Lower lobe of right lung (tissue), 2 donors: Measurements from ENCODE around the gene ZFYVE1. TPM values are rescaled to one million over a fixed set of nuclear protein-coding genes. Genes with fewer than 3 reads are reported as not detected.

Source experiments
- ATAC-seq, 2 donors: fragments of 200-7000 bp; cut with Tn5 transposase; one replicate each; pipeline ENCODE4 v1.9.1; 2020 to 2022; ENCODE audit warnings: mild to moderate bottlenecking in 2 of 2, moderate library complexity in 2 of 2
- DNase-seq: peaks from one replicate; pipeline ENCODE4 v3.0.0-alpha.2; 2020
- H3K27ac ChIP-seq: fragments of 200-600 bp; one replicate; pipeline ENCODE4 v1.8.0; 2022
- H3K27me3 ChIP-seq: fragments of 200-600 bp; one replicate; pipeline ENCODE4 v1.8.0; 2022; ENCODE audit warnings: low read depth
- H3K36me3 ChIP-seq: fragments of 200-600 bp; one replicate; pipeline ENCODE4 v1.8.0; 2022; ENCODE audit warnings: mild to moderate bottlenecking
- H3K4me1 ChIP-seq: fragments of 200-600 bp; one replicate; pipeline ENCODE4 v1.8.0; 2022
- H3K4me3 ChIP-seq: fragments of 200-600 bp; one replicate; pipeline ENCODE4 v1.8.0; 2022; ENCODE audit warnings: mild to moderate bottlenecking
- H3K9me3 ChIP-seq: fragments of 200-600 bp; one replicate; pipeline ENCODE4 v1.8.0; 2022
- CTCF ChIP-seq: fragments of 200-600 bp; IDR thresholded peaks from one replicate; pipeline ENCODE4 v1.8.0; 2022; ENCODE audit warnings: antibody characterized with exemption, mild to moderate bottlenecking
- intact Hi-C: fragments of 100-400 bp; cut with DNase I; formaldehyde crosslinking; loops from one replicate; pipeline ENCODE4 v1.11.0; 2022
- total RNA-seq: library from RNA; stranded (reverse); fragmentation: NEBNext Ultra II Directional; extraction: Animal tissue kit (Norgen Biotek cat#: 25700); gene quantifications from one replicate; pipeline ENCODE4 v1.2.1, GENCODE V29; 2021
- donor health status: DM: no; HTN: yes; CAD: no; lungs with severe emphysema.

The ZFYVE1 gene
- total RNA-seq, 1 donor from 2014 or later: 20.1 TPM

DNA sequence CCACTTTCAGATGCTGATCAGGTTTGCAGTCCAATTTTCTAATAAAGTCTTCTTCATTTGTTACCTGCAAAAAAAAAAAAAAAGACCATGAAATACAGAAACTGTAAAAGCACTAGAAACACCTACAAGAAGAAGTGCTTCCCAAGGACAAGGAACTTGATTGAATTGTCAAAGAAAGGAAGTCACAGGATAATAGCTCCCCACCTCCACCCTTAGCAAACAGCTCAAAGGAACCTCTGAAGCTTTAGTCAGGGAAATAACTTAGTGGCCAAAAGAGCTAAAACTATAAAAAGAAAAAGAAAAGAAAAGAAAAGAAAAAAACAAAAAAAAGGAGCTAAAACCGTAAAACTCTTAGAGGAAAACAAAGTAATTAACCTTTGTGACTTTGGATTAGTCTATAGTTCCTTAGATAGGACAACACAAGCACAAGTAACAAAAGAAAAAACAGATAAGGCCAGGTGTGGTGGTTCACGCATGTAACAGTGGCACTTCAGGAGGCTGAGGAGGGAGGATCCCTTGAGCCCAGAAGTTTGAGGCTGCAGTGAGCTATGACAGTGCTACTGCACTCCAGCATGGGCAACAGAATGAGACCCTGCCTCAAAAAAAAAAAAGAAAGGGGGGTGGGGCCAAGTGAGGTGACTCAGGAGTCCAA, 28.5 kb downstream of the ZFYVE1 start:
- ATAC-seq (no peak), DNase-seq (no peak)
- Histone ChIP-seq H3K36me3 (peaks cover 57% of the 10 kb centered on the region), H3K9me3 (no peaks in the 10 kb centered on the region), H3K27me3 (no peaks in the 10 kb centered on the region), H3K27ac (no peak overlapping the region), H3K4me1 (no peaks in the 10 kb centered on the region), H3K4me3 (no peak overlapping the region)
- no peak for TF ChIP-seq CTCF
- intact Hi-C loops: no loop called here

DNA sequence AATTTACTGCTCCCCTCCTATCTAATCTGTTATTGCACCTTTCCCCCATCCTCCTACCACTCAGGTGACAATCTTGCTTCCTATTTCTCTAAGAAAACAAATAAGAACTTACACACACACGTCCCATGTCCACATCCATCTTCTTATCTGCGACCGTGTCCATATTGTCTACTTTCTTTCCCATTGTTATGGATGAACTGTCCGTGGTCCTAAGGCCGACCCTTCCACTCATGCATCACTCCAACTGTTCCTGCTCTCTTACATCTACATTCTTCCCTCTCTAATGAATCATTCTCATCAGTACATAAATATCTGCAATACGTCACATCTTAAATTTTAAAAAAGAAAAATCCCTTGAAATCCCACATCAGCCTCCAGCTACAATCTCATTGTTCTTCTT, 30.0 kb downstream of the ZFYVE1 start:
- TF ChIP-seq CTCF: no peak
- intact Hi-C loops: no loop called here
- Histone ChIP-seq H3K27ac (no peak overlapping the region), H3K27me3 (no peaks in the 10 kb centered on the region), H3K9me3 (no peaks in the 10 kb centered on the region), H3K36me3 (peaks cover 70% of the 10 kb centered on the region), H3K4me3 (no peak overlapping the region), H3K4me1 (no peaks in the 10 kb centered on the region)
- no peak for DNase-seq
- ATAC-seq: no peak

- no peaks in the 10 kb centered on the region for H3K4me1 ChIP-seq
- no peak for TF ChIP-seq CTCF
- H3K36me3 ChIP-seq: peaks cover 67% of the 10 kb centered on the region
- H3K9me3 ChIP-seq: no peaks in the 10 kb centered on the region
- no peak overlapping the region for H3K4me3 ChIP-seq
- DNase-seq: no peak
- no peaks in the 10 kb centered on the region for H3K27me3 ChIP-seq
- ATAC-seq: no peak
- intact Hi-C loops: no loop called here
- no peak overlapping the region for H3K27ac ChIP-seq
Observed at GRCh38 chr14:72990171-72990570, 36.7 kb downstream of the ZFYVE1 start.

DNA sequence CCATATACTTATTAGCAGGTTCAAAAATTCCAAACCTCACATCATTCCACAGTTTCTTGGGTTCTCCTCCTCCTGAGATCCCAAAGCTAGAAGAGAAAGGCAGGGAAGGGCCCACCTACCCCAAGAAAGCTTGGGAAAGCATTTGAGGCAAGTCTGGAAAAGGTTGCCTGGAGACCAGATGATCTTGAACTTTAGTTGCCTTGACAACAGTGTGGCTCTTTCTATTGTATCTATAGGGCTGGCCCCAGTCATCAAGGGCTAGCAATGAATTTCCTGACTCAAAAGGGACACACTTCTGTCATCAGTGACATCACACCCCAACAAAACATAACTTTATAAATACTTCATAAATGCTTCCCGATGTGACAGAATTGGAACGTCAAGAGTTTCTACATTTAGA, 40.0 kb downstream of the ZFYVE1 start:
- no peak for DNase-seq

GRCh38 chr14:72986214-72986613, 40.7 kb downstream of the ZFYVE1 start:
- Histone ChIP-seq H3K4me1 (no peaks in the 10 kb centered on the region), H3K9me3 (no peaks in the 10 kb centered on the region), H3K36me3 (peaks cover 69% of the 10 kb centered on the region), H3K4me3 (no peak overlapping the region), H3K27ac (no peak overlapping the region), H3K27me3 (no peaks in the 10 kb centered on the region)
- TF ChIP-seq CTCF: no peak
- DNase-seq: no peak
- intact Hi-C loops: no loop called here
- no peak for ATAC-seq

More for the DNA sequence above, 40.0 kb downstream of the ZFYVE1 start:
- Histone ChIP-seq H3K9me3 (no peaks in the 10 kb centered on the region), H3K4me1 (no peaks in the 10 kb centered on the region), H3K27ac (no peak overlapping the region), H3K27me3 (no peaks in the 10 kb centered on the region), H3K36me3 (peaks cover 69% of the 10 kb centered on the region), H3K4me3 (no peak overlapping the region)
- ATAC-seq: no peak
- no peak for TF ChIP-seq CTCF
- intact Hi-C loops: no loop called here
